GM18499 (cell line): ENCODE data around the gene CAPSL.
"Not testable (repeated sequence)": the region's sequence is repeated elsewhere in the genome, so short reads cannot be mapped to it uniquely, and the experiment has no call there.

ENCODE experiments used
- ATAC-seq: cut with Tn5 transposase; IDR thresholded peaks from one replicate; pipeline ENCODE4 v1.9.1; 2021; ENCODE audit warnings: moderate number of reproducible peaks; ENCODE audit not compliant: insufficient read depth, unreplicated experiment

Gene CAPSL

DNA sequence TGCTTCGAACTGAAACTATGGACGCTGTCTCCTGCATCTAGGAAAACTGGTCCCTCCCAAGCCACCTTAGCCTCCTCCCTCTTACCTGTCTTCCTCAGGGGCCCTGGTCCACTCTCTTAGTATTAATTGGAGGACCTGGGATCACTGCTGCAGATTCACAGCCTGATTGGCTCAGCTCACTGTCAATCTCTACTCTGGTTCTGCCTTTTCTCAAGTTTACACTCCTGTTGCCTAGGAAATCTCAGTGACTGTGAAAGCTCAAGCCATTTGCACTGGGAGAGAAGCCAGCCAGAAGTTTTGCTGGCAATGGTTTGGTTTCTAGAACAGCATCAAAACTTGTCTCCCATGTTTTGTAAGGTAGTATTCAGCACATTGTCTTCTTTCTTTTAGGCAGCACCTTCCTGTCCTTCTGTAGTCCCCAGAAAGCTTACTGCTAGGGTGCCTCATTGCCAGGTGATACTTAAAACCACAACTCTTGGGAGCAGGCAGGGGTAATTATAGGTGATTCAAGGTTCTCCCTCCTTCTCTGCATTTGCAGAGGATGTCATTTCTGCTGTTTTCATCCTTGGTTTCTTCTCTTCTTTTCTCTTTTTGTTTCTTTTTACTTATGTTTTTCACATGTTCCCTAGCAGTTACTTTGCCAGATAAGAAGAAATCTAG, at the start of gene CAPSL:
Gene CAPSL (minus strand): TSS at position 55 of the 660 bp plus-strand sequence. CDS start 17,502 bp downstream, outside the sequence.
- ATAC-seq, result no peak

DNA sequence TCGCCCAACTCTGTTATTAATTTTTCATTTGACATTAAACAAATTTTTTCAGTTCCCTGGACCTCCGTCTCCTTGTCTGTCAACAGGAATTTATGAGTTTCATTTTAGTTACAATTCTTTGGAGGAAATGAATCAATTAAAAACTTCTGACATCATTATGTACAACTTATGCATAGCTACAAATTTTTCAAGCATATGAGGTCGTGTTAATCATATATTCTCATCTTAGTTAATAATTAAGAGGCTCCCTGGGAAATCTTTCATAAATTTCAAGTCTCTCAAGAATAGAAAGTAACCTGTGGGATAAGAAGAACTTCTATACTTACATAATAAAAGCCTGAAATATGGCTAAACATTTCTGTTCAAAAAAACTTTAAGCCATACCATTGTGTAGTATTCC, 49.4 kb upstream of the CAPSL start:
- ATAC-seq, result no peak

DNA sequence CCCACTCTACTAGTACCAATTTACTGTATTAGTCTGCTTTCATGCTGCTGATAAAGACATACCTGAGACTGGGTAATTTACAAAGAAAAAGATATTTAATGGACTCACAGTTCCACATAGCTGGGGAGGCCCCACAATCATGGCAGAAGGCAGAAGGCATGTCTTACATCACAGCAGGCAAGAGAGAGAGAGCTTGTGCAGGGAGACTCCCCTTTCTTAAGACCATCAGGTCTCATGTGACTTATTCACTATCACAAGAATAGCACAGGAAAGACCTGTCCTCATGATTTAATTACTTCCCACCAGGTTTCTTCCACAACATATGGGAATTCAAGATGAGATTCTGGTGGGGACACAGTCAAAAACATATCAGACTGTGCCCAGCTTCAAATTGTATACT, 41.3 kb upstream of the CAPSL start:
- no peak for ATAC-seq

DNA sequence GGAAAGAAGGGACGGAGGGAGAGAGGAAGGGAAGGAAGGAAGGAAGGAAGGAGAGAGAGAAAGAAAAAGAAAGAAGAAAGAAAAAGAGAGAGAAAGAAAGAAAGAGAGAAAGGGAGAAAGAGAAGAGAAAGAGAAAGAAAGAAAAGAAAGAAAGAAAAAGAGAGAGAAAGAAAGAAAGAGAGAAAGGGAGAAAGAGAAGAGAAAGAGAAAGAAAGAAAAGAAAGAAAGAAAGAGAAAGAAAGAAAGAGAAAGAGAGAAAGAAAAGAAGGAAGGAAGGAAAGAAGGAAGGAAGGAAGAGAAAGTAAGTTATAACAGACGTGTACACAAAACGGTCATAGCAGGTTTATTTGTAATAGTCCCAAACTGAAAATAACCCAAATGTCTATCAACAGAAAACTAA, 38.4 kb upstream of the CAPSL start:
- ATAC-seq, result not testable (repeated sequence)

DNA sequence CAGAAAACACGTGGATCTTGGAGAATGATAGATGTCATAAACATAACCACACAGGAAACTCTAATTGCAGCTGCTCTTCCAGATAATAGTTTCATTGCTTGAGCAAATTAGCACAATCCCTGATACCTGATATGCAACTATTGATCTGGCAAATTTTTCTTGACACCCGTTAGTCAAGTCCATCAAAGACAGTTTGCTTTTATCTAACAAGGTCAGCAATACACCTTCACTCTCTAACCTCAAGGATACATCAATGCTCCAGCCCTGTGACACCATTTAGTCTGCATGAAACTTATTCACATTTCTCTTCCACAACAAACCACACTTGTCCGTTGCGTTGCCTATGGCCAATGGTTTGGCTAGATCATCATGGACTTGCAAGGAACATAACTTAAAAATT, 36.1 kb upstream of the CAPSL start:
- no peak for ATAC-seq

DNA sequence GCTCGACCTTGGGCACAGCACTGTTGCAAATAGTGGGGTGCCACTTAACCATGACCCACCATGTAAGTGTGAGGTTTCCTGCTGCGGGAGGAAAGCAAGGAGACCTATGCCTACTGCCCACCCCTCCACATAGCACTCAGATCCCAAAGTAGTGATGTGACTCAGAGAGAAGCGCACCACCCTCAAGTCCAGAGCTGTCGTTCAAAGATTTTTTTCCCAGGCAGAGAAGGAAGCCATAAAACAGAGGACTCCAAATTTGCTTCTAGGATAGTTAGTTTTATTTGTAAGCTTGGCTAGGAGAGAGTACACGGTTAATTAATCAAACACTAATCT, 33.4 kb upstream of the CAPSL start:
- ATAC-seq, result no peak

DNA sequence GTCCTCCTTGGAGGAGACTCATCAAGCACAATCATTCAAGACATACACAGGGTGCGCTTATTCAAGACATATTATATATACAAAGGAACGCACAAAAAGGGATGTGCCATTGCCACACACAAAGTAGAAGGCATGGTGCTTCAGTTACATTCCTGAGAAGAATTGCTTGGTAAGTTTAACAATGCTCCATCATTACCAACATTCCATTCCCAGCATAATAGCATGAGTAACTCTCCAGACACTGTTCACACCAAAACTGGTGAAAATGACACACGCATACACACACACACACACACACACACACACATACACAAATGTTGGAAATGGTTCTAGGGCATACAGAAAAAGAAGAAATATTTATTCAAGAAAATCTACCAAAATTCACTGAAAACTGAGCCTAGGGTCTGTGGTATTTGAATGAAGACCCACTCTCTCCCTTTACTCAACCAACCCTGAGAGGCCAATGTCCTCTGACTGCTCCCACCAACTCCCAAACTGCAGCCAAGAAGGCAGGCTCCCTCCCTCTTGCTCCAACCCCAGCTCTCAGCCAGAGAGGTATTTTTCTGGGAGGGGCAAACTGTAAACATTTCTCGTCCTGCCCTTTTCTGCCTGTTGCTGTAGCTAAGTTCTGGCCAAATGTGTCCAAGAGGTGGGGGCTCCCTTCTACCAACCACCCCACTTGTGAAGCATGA, 32.9 kb upstream of the CAPSL start:
- no peak for ATAC-seq

DNA sequence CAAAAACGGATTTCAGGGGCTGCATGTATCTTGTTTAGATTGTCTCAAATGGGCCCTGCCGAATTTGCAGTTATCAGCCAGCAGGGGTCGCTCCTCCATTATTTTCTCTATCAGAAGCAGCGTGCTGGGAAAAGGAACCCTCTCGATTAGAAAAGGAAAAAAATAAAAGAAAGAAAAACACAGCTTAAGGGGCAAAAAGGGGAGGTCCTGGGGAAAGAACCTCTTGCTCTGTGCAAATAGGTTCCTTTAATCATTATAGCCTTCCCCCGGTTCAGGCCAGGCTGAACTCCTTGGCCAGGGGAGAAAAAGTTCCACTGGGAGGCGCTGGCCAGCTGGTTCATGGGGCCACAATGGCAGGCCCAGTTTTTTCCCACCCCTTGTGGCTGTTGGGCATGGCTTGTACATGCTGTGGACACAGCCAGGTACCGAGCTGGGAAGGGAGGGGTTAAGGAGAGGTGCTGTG, 25.0 kb upstream of the CAPSL start:
- no peak for ATAC-seq

DNA sequence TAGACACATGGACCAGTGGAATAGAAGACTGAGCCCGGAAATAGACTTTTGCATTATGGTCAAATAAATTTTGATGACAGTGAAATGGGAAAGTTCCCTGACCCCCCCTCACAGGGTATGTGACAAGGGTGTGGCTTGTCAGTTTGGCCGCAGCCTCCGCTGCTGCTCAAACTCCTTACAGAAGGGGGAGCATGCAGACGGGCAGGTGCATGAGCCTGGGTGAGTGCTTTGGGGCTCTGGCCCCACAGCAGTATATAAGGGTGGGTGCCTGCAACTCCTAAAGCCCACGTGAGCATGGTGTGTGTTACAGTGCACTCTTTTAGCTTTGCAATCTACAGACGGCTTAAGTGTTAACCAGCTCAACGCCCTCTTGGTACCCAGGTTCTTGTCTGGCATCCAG, 21.9 kb upstream of the CAPSL start:
- no peak for ATAC-seq

DNA sequence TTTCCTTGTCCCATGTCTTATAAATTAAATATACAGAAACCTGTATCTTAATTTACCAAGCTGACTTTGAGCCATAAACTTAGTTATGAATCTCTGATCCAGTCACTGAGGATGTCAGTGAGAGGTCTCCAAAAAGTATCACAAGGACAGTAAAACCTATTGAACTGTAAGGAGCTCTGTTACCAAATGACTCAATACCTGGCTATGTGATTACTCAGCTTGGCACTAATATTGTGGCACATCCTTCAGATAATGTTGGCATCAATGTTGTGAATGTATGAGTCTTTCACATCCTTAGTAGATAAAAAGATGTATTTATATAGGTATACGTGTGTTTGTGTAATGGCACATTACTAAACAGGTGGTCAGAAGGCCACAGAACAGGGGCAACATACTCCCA, 18.0 kb upstream of the CAPSL start:
- ATAC-seq, result no peak

DNA sequence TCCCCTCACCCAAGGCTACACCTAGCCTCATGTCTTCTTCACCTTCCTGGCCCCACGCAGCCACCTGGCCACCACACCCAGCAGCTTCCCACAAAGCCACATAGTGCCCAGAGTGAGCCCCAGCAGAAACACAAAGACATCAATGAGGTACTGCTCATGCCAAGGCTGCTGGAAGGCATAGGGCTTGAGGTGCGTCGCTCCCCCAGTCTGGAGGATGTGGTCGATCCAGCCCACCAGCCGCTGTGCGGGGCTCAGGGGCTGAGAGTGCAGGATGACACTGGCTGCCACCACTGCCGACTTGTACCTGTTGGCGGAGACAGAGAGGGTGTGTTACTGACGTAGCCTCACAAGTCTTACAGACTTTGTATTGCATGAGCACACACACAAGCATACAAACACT, 15.8 kb upstream of the CAPSL start:
- ATAC-seq, result no peak

DNA sequence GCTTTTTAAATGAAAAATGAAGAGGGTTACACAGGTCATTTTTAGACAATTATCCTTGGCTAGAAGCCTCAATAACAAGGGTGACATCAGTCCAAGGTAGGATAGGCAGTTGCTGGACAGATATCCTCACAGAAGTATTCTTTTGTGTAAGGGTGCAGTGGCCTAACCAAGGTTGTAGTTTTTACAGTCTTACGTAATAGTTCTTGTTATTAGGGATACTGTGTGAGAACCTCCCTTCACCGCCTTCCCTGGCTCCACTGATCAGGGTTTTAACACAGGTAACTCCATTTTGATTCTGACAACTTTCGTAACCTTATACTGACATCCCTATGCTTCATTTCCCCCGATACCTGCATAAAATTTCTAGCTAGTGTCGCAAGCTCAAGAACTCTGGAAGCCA, 8.7 kb upstream of the CAPSL start:
- ATAC-seq, result no peak

DNA sequence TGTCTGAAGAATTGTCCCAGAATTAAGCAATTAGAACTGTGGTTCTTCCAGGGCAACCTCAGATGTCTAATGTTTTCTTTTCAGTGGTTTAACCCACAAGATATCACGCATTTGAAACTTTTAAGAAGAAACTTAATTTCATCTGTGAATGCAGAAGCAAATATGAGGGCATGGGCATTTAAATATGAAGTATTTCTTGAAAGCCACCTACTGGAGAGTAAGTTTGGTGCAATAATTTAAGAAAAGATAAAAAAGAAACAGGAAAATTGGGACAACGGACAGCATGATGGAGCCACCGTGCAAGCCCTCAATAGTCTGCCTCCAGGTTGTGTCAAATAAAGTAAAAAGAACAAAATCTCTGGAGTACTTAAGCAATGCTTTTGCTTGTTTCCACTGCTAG, 1.2 kb upstream of the CAPSL start:
- no peak for ATAC-seq

DNA sequence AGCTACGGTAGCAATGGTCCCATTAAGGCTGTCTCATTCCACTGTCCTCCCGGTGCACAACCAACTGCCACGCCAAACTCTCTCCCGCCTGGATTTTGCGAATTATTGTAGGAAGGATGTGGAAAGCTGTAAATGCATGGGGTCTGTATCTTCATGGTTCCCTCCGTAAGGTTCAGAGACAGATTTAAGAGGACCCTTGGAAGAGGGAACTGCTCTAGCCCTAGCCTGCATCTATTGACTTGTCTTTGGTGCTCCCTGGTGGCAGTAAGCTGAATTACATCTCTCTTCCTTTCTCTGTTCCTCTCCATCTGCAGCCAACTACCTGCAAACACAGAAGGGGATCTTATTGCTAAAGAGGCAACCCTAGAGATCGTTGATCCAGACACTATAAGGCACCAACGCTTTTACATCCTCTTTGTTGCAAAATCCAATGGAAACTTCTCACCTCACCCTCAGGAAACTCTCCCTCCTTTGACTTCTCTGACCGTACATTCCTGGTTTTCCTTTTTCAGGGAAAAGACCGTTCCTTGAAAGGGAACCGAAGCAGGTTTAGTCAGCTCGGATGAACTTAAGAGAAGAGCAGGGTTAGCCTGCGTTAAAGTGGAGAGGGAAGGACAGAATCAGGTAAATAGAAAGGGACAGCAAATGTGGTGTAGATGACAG, 11.9 kb downstream of the CAPSL start:
- ATAC-seq, result no peak

DNA sequence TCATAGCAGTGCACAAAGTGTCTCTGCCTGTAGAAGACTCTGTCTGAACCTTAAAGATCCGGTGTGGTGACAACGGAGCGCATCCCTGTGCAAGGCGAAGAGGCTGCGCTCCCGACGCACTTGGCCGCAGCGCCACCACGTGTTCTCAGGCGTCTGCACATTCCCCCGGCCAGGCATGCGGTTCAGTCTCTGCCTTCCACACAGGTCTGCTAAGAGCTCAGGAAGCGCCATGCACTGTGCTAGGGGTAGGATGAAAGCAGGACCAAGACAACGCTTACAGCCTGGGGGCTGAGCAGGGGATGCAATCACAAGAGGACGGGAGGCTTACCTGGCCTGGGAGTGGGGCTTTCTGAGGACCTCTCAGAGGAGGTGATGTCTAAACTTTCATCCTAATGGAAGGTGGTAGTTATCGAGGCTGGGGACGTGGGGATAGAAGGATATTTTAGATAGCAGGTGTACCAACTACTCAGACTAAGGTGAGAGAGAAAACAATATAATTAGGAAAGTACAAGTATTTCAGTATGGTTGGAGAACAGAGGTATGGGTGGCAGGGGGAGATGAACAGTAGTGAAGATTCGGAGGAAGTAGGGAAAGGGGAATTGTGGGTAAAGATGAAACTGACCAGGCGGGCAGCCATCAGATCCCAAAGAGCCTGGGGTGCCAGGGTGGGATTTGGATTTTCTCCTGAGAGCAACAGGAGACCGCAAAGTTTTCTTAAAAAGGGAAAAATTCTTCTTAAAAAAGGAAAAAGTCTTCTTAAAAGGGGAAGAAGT, 13.3 kb downstream of the CAPSL start:
- ATAC-seq, result peak; percentile 81

DNA sequence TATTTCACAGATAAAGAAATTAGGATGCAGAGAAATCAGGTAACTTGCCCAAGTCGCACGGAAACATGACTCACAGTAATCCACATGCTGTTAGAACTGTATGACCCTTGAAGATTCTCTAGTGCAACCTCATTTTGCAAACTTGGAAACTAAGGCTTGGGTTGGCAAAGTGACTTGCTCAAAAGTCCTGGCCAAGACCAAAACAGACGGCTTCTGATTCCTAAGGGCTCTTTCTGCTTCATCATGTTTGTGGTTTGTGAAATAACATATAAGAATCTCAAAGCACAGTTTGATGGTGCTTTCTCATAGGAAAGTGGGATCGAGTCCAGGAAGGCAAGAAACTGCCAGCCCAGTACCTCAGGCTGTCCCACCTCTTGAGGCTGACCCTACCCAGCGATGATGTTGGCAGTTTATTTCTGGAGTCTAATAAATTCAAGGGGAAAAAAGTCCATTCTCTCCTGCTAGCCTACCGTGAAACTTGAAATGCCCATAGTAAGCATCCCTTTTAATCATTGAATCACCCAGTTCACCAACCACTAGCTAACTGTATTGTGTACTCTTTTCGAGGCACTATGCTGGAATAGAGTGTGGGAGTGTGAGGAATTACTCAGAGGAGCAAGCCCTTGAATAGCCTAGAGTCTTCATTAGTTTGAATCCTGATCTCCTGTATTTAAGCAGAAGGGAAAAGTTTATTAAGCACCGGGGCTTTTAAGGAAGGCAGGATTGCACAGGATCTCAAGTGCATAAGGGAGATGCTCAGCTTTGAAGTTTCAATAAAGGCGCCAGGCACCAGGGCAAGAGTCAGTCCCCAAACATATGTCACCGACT, 14.1 kb downstream of the CAPSL start:
- no peak for ATAC-seq

DNA sequence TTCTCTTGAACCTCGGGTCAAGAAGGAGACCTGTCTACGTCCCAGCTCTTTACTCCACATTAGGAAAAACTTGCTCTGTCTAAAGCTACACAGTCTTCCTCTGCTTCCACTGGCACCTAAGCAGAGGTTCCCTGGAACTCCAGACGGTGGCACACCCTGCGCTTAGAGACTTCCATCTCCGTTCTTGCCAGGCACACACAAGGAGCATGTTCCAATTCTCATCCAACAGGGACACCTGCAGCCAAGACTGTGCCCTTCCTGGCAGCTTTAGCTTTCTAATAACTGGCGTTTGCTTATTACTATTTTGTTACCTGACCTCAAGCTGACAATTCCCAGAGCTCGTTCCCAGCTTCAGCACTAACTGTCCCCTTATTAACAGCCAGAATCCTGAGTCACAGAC, 16.0 kb downstream of the CAPSL start:
- no peak for ATAC-seq

DNA sequence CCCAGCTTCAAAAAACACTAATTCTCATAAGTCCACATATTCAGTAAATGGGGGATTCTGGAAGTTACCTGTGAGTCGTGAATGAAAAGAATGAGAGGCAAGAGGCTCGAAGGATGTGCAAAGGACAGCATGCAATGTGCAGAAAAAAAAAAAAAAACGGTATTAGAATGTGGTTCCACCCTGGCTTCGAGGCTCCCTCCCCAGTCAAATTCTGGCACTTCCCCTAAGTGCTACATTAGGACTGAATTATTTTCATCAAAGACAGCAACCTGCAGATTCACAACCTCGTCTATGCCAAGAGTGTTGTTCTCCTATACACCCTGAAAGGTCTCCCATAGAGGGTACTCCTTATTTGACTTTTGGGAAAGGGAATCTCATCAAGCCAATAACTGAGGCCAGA, 16.5 kb downstream of the CAPSL start:
- ATAC-seq, result no peak

DNA sequence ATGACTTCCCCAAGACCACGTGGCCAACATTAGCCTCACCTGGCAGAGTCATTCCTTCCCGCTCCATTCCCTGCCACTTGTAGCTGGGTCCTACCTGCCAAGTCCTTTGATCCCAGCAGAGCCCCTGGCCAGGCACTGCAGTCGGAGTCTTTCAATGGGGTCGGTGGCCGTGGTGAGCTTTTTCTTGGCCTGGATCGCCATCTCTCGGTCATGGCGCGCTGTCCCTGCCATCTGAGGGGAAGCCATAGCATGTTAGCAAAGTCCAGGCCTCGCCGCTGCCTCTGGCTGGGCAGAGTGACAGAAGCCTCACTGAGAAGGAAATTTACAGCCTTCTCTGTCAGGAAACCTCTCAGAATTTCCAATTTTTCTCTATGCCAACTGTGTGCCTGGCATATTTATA, 17.5 kb downstream of the CAPSL start:
- no peak for ATAC-seq

DNA sequence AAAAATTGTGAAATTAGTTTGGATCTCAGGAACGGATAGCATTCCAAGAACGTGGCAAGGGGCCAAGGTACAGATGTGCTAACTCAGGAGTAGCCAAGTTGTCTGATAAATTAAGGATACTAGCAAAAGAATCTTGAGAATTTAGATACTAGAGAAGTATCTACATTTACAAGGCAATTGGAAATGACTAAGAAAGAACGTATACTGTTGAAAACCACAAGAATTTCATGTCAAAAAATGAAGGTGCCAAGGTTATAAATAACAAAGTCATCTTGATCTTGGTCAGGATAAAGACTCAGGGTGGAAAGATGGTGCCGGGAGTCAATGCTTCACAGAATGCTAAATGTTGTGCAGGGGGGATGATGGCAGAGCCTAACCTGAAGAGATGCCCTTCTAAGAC, 19.2 kb downstream of the CAPSL start:
- no peak for ATAC-seq
